WTC11 (cell line): ENCODE data around the gene SNRNP35. TPM values are rescaled to one million over a fixed set of nuclear protein-coding genes. Genes with fewer than 3 reads are reported as not detected.

ENCODE experiments used
- ATAC-seq: fragments of 200-7000 bp; cut with Tn5 transposase; 2 replicates; pipeline ENCODE4 v1.10.0; 2021; ENCODE audit warnings: mild to moderate bottlenecking, moderate library complexity
- CTCF ChIA-PET: fragments of 300-600 bp; sonication (Branson Sonifier 250); formaldehyde crosslinking; loops from one replicate; lab custom pipeline; 2021; ENCODE audit warnings: antibody characterized with exemption; lab: Charles Lee
- POLR2A ChIA-PET: fragments of 350-600 bp; sonication (Branson Sonifier 250); formaldehyde crosslinking; loops from one replicate; lab custom pipeline; 2021; ENCODE audit warnings: antibody characterized with exemption; lab: Charles Lee
- DNase-seq: peaks from one replicate; pipeline ENCODE4 v3.0.0; 2021; ENCODE audit warnings: low spot score
- H3K27ac Mint-ChIP-seq: 2 replicates; pipeline ENCODE4 v1.8.0; 2021; ENCODE audit warnings: mixed read lengths
- H3K27me3 Mint-ChIP-seq: 2 replicates; pipeline ENCODE4 v1.8.0; 2021; ENCODE audit warnings: low read depth, mild to moderate bottlenecking, moderate library complexity, mixed read lengths
- H3K36me3 Mint-ChIP-seq: 2 replicates; pipeline ENCODE4 v1.8.0; 2021; ENCODE audit warnings: mixed read lengths
- H3K4me1 Mint-ChIP-seq: 2 replicates; pipeline ENCODE4 v1.8.0; 2022; ENCODE audit warnings: mixed read lengths
- H3K4me3 Mint-ChIP-seq: 2 replicates; pipeline ENCODE4 v1.8.0; 2021; ENCODE audit warnings: mild to moderate bottlenecking, moderate library complexity, mixed read lengths
- H3K9me3 Mint-ChIP-seq: 2 replicates; pipeline ENCODE4 v1.8.0; 2021; ENCODE audit warnings: mixed read lengths
- ATF1 ChIP-seq: sonication (generic); formaldehyde crosslinking; IDR thresholded peaks from 2 replicates; pipeline ENCODE4 v1.8.1; 2023; ENCODE audit warnings: mild to moderate bottlenecking, moderate library complexity, missing genetic modification reagents
- ATF3 ChIP-seq: sonication (generic); formaldehyde crosslinking; conservative IDR thresholded peaks from 2 replicates; pipeline ENCODE4 v1.8.1; 2022; ENCODE audit warnings: mild to moderate bottlenecking, missing genetic modification reagents
- CTCF ChIP-seq: fragments of 200-600 bp; IDR thresholded peaks from 2 replicates; pipeline ENCODE4 v1.8.0; 2022; ENCODE audit warnings: antibody characterized with exemption
- FOXK1 ChIP-seq: sonication (generic); formaldehyde crosslinking; IDR thresholded peaks from 2 replicates; pipeline ENCODE4 v1.8.0; 2022; ENCODE audit warnings: mild to moderate bottlenecking, moderate library complexity, missing genetic modification reagents
- HMGA2 ChIP-seq: fragments of 250-450 bp; sonication (Bioruptor Pico); IDR thresholded peaks from 2 replicates; pipeline ENCODE4 v1.4.0; 2021; ENCODE audit warnings: mild to moderate bottlenecking, moderate library complexity
- IRF1 ChIP-seq: sonication (generic); formaldehyde crosslinking; IDR thresholded peaks from 2 replicates; pipeline ENCODE4 v1.8.0; 2023; ENCODE audit warnings: missing genetic modification reagents
- NR3C1 ChIP-seq: sonication (generic); formaldehyde crosslinking; conservative IDR thresholded peaks from 2 replicates; pipeline ENCODE4 v1.8.1; 2023; ENCODE audit warnings: low read depth, mild to moderate bottlenecking, missing genetic modification reagents
- SMAD3 ChIP-seq: sonication (generic); formaldehyde crosslinking; IDR thresholded peaks from 2 replicates; pipeline ENCODE4 v1.8.0; 2022; ENCODE audit warnings: missing genetic modification reagents, mild to moderate bottlenecking, borderline replicate concordance
- SMAD4 ChIP-seq: sonication (generic); formaldehyde crosslinking; IDR thresholded peaks from 2 replicates; pipeline ENCODE4 v1.8.0; 2022; ENCODE audit warnings: mild to moderate bottlenecking, missing genetic modification reagents
- SOX15 ChIP-seq: fragments of 250-450 bp; sonication (Bioruptor Pico); IDR thresholded peaks from 2 replicates; pipeline ENCODE4 v1.9.0; 2021; ENCODE audit warnings: mild to moderate bottlenecking
- TEAD4 ChIP-seq: sonication (generic); formaldehyde crosslinking; IDR thresholded peaks from 2 replicates; pipeline ENCODE4 v1.8.0; 2022; ENCODE audit warnings: mild to moderate bottlenecking, missing genetic modification reagents
- ZBTB43 ChIP-seq: sonication (generic); formaldehyde crosslinking; IDR thresholded peaks from 2 replicates; pipeline ENCODE4 v1.8.1; 2023; ENCODE audit warnings: mild to moderate bottlenecking, missing genetic modification reagents
- ZNF121 ChIP-seq: sonication (generic); formaldehyde crosslinking; IDR thresholded peaks from 2 replicates; pipeline ENCODE4 v1.8.0; 2023; ENCODE audit warnings: missing genetic modification reagents
- ZNF317 ChIP-seq: sonication (generic); formaldehyde crosslinking; IDR thresholded peaks from 2 replicates; pipeline ENCODE4 v1.8.1; 2023; ENCODE audit warnings: low read depth, mild to moderate bottlenecking, moderate library complexity, missing genetic modification reagents, borderline replicate concordance
- ZNF512 ChIP-seq: sonication (generic); formaldehyde crosslinking; IDR thresholded peaks from 2 replicates; pipeline ENCODE4 v1.8.1; 2022; ENCODE audit warnings: missing genetic modification reagents, borderline replicate concordance
- ZNF671 ChIP-seq: fragments of 250-450 bp; sonication (Bioruptor Pico); IDR thresholded peaks from 2 replicates; pipeline ENCODE4 v1.8.0; 2021; ENCODE audit warnings: mild to moderate bottlenecking
- total RNA-seq: library from RNA; stranded (reverse); gene quantifications from 3 replicates; pipeline ENCODE4 v1.2.3, GENCODE V29; 2021
- TF ChIP-seq, protein P1 (sequence below): sonication (generic); formaldehyde crosslinking; conservative IDR thresholded peaks from 2 replicates; pipeline ENCODE4 v1.8.1; 2023; ENCODE audit warnings: mild to moderate bottlenecking, low read depth, missing genetic modification reagents, moderate library complexity
- TF ChIP-seq, protein P2 (sequence below): sonication (generic); formaldehyde crosslinking; IDR thresholded peaks from 2 replicates; pipeline ENCODE4 v1.8.1; 2022; ENCODE audit warnings: low read depth, missing genetic modification reagents, borderline replicate concordance
- TF ChIP-seq, protein P3 (sequence below): sonication (generic); formaldehyde crosslinking; IDR thresholded peaks from 2 replicates; pipeline ENCODE4 v1.8.0; 2022; ENCODE audit warnings: mild to moderate bottlenecking, missing genetic modification reagents
- TF ChIP-seq, protein P4 (sequence below): sonication (generic); formaldehyde crosslinking; IDR thresholded peaks from 2 replicates; pipeline ENCODE4 v1.8.1; 2023; ENCODE audit warnings: mild to moderate bottlenecking, missing genetic modification reagents
- TF ChIP-seq, protein P5 (sequence below): sonication (generic); formaldehyde crosslinking; IDR thresholded peaks from 2 replicates; pipeline ENCODE4 v1.8.0; 2022; ENCODE audit warnings: missing genetic modification reagents

SNRNP35 gene
- total RNA-seq, 1 experiment from 2014 or later: 20.0 TPM

GRCh38 chr12:123446333-123446713, 11.6 kb upstream of the SNRNP35 start (continued):
- TF ChIP-seq, protein P1, sequence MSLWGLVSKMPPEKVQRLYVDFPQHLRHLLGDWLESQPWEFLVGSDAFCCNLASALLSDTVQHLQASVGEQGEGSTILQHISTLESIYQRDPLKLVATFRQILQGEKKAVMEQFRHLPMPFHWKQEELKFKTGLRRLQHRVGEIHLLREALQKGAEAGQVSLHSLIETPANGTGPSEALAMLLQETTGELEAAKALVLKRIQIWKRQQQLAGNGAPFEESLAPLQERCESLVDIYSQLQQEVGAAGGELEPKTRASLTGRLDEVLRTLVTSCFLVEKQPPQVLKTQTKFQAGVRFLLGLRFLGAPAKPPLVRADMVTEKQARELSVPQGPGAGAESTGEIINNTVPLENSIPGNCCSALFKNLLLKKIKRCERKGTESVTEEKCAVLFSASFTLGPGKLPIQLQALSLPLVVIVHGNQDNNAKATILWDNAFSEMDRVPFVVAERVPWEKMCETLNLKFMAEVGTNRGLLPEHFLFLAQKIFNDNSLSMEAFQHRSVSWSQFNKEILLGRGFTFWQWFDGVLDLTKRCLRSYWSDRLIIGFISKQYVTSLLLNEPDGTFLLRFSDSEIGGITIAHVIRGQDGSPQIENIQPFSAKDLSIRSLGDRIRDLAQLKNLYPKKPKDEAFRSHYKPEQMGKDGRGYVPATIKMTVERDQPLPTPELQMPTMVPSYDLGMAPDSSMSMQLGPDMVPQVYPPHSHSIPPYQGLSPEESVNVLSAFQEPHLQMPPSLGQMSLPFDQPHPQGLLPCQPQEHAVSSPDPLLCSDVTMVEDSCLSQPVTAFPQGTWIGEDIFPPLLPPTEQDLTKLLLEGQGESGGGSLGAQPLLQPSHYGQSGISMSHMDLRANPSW (CRISPR knock-in tag): no peak
- no peak for TF ChIP-seq FOXK1 (CRISPR knock-in tag)
- TF ChIP-seq, protein P2, sequence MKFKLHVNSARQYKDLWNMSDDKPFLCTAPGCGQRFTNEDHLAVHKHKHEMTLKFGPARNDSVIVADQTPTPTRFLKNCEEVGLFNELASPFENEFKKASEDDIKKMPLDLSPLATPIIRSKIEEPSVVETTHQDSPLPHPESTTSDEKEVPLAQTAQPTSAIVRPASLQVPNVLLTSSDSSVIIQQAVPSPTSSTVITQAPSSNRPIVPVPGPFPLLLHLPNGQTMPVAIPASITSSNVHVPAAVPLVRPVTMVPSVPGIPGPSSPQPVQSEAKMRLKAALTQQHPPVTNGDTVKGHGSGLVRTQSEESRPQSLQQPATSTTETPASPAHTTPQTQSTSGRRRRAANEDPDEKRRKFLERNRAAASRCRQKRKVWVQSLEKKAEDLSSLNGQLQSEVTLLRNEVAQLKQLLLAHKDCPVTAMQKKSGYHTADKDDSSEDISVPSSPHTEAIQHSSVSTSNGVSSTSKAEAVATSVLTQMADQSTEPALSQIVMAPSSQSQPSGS (CRISPR knock-in tag): no peak
- no peak for TF ChIP-seq ATF1 (CRISPR knock-in tag)
- no peak for TF ChIP-seq ZBTB43 (CRISPR knock-in tag)
- no peak for TF ChIP-seq CTCF
- TF ChIP-seq ZNF317: no peak
- TF ChIP-seq ATF3 (CRISPR knock-in tag): no peak
- TF ChIP-seq IRF1 (CRISPR knock-in tag): no peak
- TF ChIP-seq ZNF512 (CRISPR knock-in tag): no peak
- TF ChIP-seq, protein P3, sequence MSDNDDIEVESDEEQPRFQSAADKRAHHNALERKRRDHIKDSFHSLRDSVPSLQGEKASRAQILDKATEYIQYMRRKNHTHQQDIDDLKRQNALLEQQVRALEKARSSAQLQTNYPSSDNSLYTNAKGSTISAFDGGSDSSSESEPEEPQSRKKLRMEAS (CRISPR knock-in tag): no peak
- TF ChIP-seq, all 79 proteins: peak for 0

- no peaks in the 10 kb centered on the region for H3K36me3 Mint-ChIP-seq
- ChIA-PET CTCF (interaction anchor here (0.6 kb wide), 1 partner anchor 180 kb away, joined by 3 read pairs; no protein-coding TSS in a partner anchor), POLR2A (no interaction called here)
- DNase-seq (no peak), ATAC-seq (no peak)
- no peak overlapping the region for H3K27ac Mint-ChIP-seq
- no peaks in the 10 kb centered on the region for H3K27me3 Mint-ChIP-seq
- peaks cover 3% of the 10 kb centered on the region for H3K4me1 Mint-ChIP-seq
- H3K4me3 Mint-ChIP-seq: no peak overlapping the region
- no peaks in the 10 kb centered on the region for H3K9me3 Mint-ChIP-seq
- TF ChIP-seq SMAD4 (CRISPR knock-in tag): no peak
- TF ChIP-seq SOX15 (CRISPR knock-in tag): no peak
- no peak for TF ChIP-seq TEAD4 (CRISPR knock-in tag)
- no peak for TF ChIP-seq SMAD3 (CRISPR knock-in tag)
- no peak for TF ChIP-seq NR3C1 (CRISPR knock-in tag)
- TF ChIP-seq HMGA2 (CRISPR knock-in tag): no peak
- TF ChIP-seq, protein P4, sequence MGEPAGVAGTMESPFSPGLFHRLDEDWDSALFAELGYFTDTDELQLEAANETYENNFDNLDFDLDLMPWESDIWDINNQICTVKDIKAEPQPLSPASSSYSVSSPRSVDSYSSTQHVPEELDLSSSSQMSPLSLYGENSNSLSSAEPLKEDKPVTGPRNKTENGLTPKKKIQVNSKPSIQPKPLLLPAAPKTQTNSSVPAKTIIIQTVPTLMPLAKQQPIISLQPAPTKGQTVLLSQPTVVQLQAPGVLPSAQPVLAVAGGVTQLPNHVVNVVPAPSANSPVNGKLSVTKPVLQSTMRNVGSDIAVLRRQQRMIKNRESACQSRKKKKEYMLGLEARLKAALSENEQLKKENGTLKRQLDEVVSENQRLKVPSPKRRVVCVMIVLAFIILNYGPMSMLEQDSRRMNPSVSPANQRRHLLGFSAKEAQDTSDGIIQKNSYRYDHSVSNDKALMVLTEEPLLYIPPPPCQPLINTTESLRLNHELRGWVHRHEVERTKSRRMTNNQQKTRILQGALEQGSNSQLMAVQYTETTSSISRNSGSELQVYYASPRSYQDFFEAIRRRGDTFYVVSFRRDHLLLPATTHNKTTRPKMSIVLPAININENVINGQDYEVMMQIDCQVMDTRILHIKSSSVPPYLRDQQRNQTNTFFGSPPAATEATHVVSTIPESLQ (CRISPR knock-in tag): no peak
- no peak for TF ChIP-seq ZNF121 (CRISPR knock-in tag)
- TF ChIP-seq, protein P5, sequence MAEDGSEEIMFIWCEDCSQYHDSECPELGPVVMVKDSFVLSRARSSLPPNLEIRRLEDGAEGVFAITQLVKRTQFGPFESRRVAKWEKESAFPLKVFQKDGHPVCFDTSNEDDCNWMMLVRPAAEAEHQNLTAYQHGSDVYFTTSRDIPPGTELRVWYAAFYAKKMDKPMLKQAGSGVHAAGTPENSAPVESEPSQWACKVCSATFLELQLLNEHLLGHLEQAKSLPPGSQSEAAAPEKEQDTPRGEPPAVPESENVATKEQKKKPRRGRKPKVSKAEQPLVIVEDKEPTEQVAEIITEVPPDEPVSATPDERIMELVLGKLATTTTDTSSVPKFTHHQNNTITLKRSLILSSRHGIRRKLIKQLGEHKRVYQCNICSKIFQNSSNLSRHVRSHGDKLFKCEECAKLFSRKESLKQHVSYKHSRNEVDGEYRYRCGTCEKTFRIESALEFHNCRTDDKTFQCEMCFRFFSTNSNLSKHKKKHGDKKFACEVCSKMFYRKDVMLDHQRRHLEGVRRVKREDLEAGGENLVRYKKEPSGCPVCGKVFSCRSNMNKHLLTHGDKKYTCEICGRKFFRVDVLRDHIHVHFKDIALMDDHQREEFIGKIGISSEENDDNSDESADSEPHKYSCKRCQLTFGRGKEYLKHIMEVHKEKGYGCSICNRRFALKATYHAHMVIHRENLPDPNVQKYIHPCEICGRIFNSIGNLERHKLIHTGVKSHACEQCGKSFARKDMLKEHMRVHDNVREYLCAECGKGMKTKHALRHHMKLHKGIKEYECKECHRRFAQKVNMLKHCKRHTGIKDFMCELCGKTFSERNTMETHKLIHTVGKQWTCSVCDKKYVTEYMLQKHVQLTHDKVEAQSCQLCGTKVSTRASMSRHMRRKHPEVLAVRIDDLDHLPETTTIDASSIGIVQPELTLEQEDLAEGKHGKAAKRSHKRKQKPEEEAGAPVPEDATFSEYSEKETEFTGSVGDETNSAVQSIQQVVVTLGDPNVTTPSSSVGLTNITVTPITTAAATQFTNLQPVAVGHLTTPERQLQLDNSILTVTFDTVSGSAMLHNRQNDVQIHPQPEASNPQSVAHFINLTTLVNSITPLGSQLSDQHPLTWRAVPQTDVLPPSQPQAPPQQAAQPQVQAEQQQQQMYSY: no peak
- no peak for TF ChIP-seq ZNF671 (CRISPR knock-in tag)
These were observed 8.6 kb upstream of the SNRNP35 start for GRCh38 chr12:123449249-123449733.
